ENCODE data around the gene SCARB1.

Gene SCARB1

GRCh38 chr12:124878795-124879516 is 15.3 kb upstream of the SCARB1 start:
- TF ChIP-seq, protein P1, sequence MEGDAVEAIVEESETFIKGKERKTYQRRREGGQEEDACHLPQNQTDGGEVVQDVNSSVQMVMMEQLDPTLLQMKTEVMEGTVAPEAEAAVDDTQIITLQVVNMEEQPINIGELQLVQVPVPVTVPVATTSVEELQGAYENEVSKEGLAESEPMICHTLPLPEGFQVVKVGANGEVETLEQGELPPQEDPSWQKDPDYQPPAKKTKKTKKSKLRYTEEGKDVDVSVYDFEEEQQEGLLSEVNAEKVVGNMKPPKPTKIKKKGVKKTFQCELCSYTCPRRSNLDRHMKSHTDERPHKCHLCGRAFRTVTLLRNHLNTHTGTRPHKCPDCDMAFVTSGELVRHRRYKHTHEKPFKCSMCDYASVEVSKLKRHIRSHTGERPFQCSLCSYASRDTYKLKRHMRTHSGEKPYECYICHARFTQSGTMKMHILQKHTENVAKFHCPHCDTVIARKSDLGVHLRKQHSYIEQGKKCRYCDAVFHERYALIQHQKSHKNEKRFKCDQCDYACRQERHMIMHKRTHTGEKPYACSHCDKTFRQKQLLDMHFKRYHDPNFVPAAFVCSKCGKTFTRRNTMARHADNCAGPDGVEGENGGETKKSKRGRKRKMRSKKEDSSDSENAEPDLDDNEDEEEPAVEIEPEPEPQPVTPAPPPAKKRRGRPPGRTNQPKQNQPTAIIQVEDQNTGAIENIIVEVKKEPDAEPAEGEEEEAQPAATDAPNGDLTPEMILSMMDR (IDR thresholded peaks at IDR 0.05; ENCODE audit: borderline replicate concordance, control extremely low read depth, extremely low read depth, insufficient read depth, missing control alignments) = no peak
- in situ Hi-C loops (cut with MboI; ENCODE audit: low sequenced_read_pairs, unreplicated experiment) = no loop called here
- DNase-seq (ENCODE audit: low spot score) = no peak

- no peak for DNase-seq (ENCODE audit: low spot score)
- in situ Hi-C loops (cut with MboI; ENCODE audit: low sequenced_read_pairs, unreplicated experiment) = no loop called here
- TF ChIP-seq, protein P1 (IDR thresholded peaks at IDR 0.05; ENCODE audit: borderline replicate concordance, control extremely low read depth, extremely low read depth, insufficient read depth, missing control alignments) = no peak
These were observed 13.8 kb upstream of the SCARB1 start for GRCh38 chr12:124877423-124877822.

DNA sequence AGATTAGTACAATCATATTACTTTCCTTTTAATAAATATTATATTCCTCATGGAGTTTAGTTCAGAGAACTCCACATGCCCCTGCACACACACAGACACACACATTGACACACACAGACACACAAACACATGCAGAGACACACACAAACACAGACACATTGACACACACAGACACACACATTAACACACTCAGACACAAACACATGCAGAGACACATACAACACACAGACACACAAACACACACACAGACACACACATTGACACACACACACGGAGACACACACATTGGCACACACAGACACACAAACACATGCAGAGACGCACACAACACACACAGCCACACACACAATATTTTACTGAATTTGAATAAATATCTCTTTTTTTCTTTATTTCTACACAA is 12.5 kb upstream of the SCARB1 start:
- TF ChIP-seq, protein P1 (IDR thresholded peaks at IDR 0.05; ENCODE audit: borderline replicate concordance, control extremely low read depth, extremely low read depth, insufficient read depth, missing control alignments) = no peak
- no peak for DNase-seq (ENCODE audit: low spot score)
- in situ Hi-C loops (cut with MboI; ENCODE audit: low sequenced_read_pairs, unreplicated experiment) = no loop called here

DNA sequence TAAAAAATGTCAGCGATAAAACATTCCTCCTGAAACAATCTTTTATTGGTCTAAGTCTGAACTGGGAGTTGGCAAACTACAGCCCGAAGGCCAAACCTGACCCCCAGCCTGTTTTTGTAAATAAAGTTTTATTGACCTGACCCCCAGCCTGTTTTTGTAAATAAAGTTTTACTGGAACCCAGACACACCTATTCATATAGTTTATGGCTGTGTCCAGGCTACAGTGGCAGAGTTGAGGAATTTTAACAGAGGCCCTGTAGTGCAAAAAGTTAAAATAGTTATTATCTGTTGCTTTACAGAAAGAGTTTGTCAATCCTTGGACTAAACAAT is 12.1 kb upstream of the SCARB1 start:
- TF ChIP-seq, protein P1 (IDR thresholded peaks at IDR 0.05; ENCODE audit: borderline replicate concordance, control extremely low read depth, extremely low read depth, insufficient read depth, missing control alignments) = no peak
- in situ Hi-C loops (cut with MboI; ENCODE audit: low sequenced_read_pairs, unreplicated experiment) = no loop called here
- no peak for DNase-seq (ENCODE audit: low spot score)

- in situ Hi-C loops (cut with MboI; ENCODE audit: low sequenced_read_pairs, unreplicated experiment) = no loop called here
- TF ChIP-seq, protein P1 (IDR thresholded peaks at IDR 0.05; ENCODE audit: borderline replicate concordance, control extremely low read depth, extremely low read depth, insufficient read depth, missing control alignments) = no peak
- DNase-seq (ENCODE audit: low spot score) = no peak
These were observed 11.5 kb upstream of the SCARB1 start for GRCh38 chr12:124874988-124875802.

DNA sequence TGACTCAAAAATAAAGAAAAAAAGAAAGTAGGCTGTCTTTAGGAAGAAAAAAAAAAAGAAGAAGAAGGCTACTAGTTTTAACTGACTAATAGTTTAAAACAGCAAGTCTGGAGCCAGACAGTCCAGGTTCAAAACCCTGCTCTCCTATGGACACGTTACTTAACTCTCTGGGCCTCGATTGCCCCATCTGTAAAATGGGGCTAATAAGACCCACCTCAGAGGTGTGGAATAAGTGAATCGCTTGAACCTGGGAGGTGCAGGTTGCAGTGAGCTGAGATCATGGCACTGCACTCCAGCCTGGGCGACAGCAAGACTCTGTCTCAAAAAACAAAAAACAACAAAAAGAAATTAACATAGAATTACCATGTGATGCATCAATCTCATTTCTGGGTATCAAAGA is 10.5 kb upstream of the SCARB1 start:
- in situ Hi-C loops (cut with MboI; ENCODE audit: low sequenced_read_pairs, unreplicated experiment) = no loop called here

More for the DNA sequence above, 10.5 kb upstream of the SCARB1 start:
- DNase-seq (ENCODE audit: low spot score) = no peak
- TF ChIP-seq, protein P1 (IDR thresholded peaks at IDR 0.05; ENCODE audit: borderline replicate concordance, control extremely low read depth, extremely low read depth, insufficient read depth, missing control alignments) = no peak
